Measurements from ENCODE around the gene PPP3R1.

The PPP3R1 gene

DNA sequence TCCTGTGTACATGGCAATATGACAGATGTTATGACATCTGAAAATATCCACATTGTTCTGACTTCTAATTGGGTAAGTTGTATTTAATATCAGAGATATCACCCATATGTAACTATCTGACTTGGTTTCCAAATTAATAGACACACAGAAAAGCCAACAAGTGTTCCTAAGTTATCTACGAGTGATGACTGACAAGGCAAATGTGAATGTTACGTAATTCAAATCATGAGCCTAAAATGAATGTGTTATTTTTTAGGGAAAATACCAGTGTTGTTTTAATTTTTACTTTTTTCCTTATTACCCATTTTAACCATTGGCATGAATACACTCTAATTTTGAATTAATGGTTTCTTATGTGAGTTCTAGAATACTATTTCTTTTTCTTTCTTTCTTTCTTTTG, 110.5 kb downstream of the PPP3R1 start:
- no peak for DNase-seq (ENCODE audit: low read depth)

- DNase-seq (ENCODE audit: low read depth) = no peak
These were observed 116.6 kb downstream of the PPP3R1 start for GRCh38 chr2:68135448-68136320.

GRCh38 chr2:68134554-68134953, 117.8 kb downstream of the PPP3R1 start:
- no peak for DNase-seq (ENCODE audit: low read depth)

DNA sequence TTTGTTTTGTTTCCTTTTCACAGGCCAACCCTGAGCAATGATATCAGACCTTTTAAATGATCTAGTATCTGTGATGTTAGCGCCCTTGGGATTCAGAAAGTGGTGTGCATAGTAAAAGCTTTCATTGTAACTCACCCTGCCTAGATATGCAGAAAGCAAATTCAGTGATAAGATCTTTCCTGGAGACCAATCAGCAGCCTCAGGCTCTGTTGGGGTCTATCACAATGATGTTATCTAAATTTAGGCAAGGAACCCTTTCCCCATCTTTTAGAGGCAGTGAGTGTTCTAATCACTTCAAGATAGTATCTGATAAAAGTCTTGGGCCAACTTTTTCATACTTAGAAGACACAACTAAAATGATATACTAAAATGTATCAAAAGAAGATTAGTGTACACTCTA, 118.2 kb downstream of the PPP3R1 start:
- DNase-seq (ENCODE audit: low read depth) = no peak

Data from stromal cell of bone marrow (primary cell).